Neutrophil (primary cell): Measurements from ENCODE around the gene KRTAP4-11.
"Not testable (repeated sequence)": the region's sequence is repeated elsewhere in the genome, so short reads cannot be mapped to it uniquely, and the experiment has no call there.

Experiments
- H3K27ac ChIP-seq: fragments of 200-600 bp; sonication (generic); 2 replicates; pipeline ENCODE4 v1.5.1; 2016; ENCODE audit warnings: mild to moderate bottlenecking, moderate library complexity
- H3K27me3 ChIP-seq: fragments of 200-600 bp; sonication (generic); 2 replicates; pipeline ENCODE4 v1.6.0; 2016; ENCODE audit warnings: mild to moderate bottlenecking
- H3K36me3 ChIP-seq: fragments of 200-600 bp; sonication (generic); 2 replicates; pipeline ENCODE4 v1.5.1; 2017
- H3K4me1 ChIP-seq, 2 experiments: fragments of 200-600 bp in 1 of 2; sonication (generic) in 1 of 2; 1 replicate in 1 of 2; 2 replicates in 1 of 2; pipeline versions ENCODE4 v1.5.1 to v1.6.1; 2013 to 2016; ENCODE audit warnings: low read depth in 1 of 2, low read length in 1 of 2, mild to moderate bottlenecking in 1 of 2, moderate library complexity in 1 of 2; ENCODE audit not compliant: control insufficient read depth in 1 of 2, insufficient read depth in 1 of 2
- H3K4me3 ChIP-seq, 2 experiments: fragments of 200-600 bp in 1 of 2; sonication (generic) in 1 of 2; 1 replicate in 1 of 2; 2 replicates in 1 of 2; pipeline ENCODE4 v1.5.1; 2013 to 2016; ENCODE audit warnings: low read depth in 1 of 2, low read length in 1 of 2, mild to moderate bottlenecking in 1 of 2, moderate library complexity in 1 of 2
- H3K9me3 ChIP-seq: fragments of 200-600 bp; sonication (generic); 2 replicates; pipeline ENCODE4 v1.5.1; 2016
- CTCF ChIP-seq: fragments of 200-600 bp; sonication (generic); IDR thresholded peaks from 2 replicates; pipeline ENCODE4 v1.5.1; 2016; ENCODE audit warnings: antibody characterized with exemption

The KRTAP4-11 gene

GRCh38 chr17:41103896-41104295 is 14.3 kb downstream of the KRTAP4-11 start:
- no peak for TF ChIP-seq CTCF
- Histone ChIP-seq H3K9me3 (no peaks in the 10 kb centered on the region), H3K36me3 (no peaks in the 10 kb centered on the region), H3K4me1 (no peaks in the 10 kb centered on the region), H3K27ac (no peak overlapping the region), H3K4me3 (no peak overlapping the region), H3K27me3 (no peaks in the 10 kb centered on the region)

GRCh38 chr17:41101586-41102259 is 16.4 kb downstream of the KRTAP4-11 start, which contains the start of gene KRTAP4-16:
Gene KRTAP4-16, minus strand, starts transcription at chr17:41102209. Its CDS starts 0 bp downstream, at chr17:41102209.
- Histone ChIP-seq H3K9me3 (no peaks in the 10 kb centered on the region), H3K36me3 (no peaks in the 10 kb centered on the region), H3K4me1 (no peaks in the 10 kb centered on the region), H3K27me3 (no peaks in the 10 kb centered on the region), H3K4me3 (no peak within 1 kb of the TSS), H3K27ac (no peak within 1 kb of the TSS)
- TF ChIP-seq CTCF = no peak

- H3K36me3 ChIP-seq, H3K9me3 ChIP-seq, H3K4me1 ChIP-seq, H3K27ac ChIP-seq, H3K4me3 ChIP-seq, H3K27me3 ChIP-seq: not testable (repeated sequence)
These were observed 18.3 kb downstream of the KRTAP4-11 start for GRCh38 chr17:41099682-41100480.

- Histone ChIP-seq H3K36me3 (no peaks in the 10 kb centered on the region), H3K27me3 (no peaks in the 10 kb centered on the region), H3K4me1 (no peaks in the 10 kb centered on the region), H3K9me3 (no peaks in the 10 kb centered on the region), H3K4me3 (no peak overlapping the region), H3K27ac (no peak overlapping the region)
- no peak for TF ChIP-seq CTCF
These were observed 19.7 kb downstream of the KRTAP4-11 start for GRCh38 chr17:41098481-41098880.

- no peak for TF ChIP-seq CTCF
- no peak within 1 kb of the TSS for H3K4me3 ChIP-seq
- H3K27ac ChIP-seq = no peak within 1 kb of the TSS
- no peaks in the 10 kb centered on the region for H3K36me3 ChIP-seq
- H3K4me1 ChIP-seq = no peaks in the 10 kb centered on the region
- no peaks in the 10 kb centered on the region for H3K9me3 ChIP-seq
- no peaks in the 10 kb centered on the region for H3K27me3 ChIP-seq
These were observed 20.1 kb downstream of the KRTAP4-11 start, which contains the start of gene KRTAP4-8 for GRCh38 chr17:41098042-41098441. Gene KRTAP4-8, minus strand, starts transcription at chr17:41098142. Its CDS starts 58 bp downstream, at chr17:41098084.

GRCh38 chr17:41096055-41096454 is 22.1 kb downstream of the KRTAP4-11 start:
- H3K27ac ChIP-seq = no peak overlapping the region
- no peaks in the 10 kb centered on the region for H3K27me3 ChIP-seq
- H3K4me1 ChIP-seq = no peaks in the 10 kb centered on the region
- no peaks in the 10 kb centered on the region for H3K36me3 ChIP-seq
- no peak overlapping the region for H3K4me3 ChIP-seq
- TF ChIP-seq CTCF = no peak
- no peaks in the 10 kb centered on the region for H3K9me3 ChIP-seq

- H3K27ac ChIP-seq, H3K27me3 ChIP-seq, H3K4me1 ChIP-seq, H3K4me3 ChIP-seq, H3K36me3 ChIP-seq, H3K9me3 ChIP-seq: not testable (repeated sequence)
These were observed 29.3 kb downstream of the KRTAP4-11 start for GRCh38 chr17:41088760-41089352.

GRCh38 chr17:41084100-41084856 is 33.9 kb downstream of the KRTAP4-11 start, which contains the start of gene KRTAP4-7:
Gene KRTAP4-7, plus strand, starts transcription at chr17:41084150. Its CDS starts 57 bp downstream, at chr17:41084207.
- H3K9me3 ChIP-seq, H3K4me3 ChIP-seq, H3K36me3 ChIP-seq, H3K27ac ChIP-seq, H3K4me1 ChIP-seq, H3K27me3 ChIP-seq: not testable (repeated sequence)
